NCI-H2171 treated with DMSO at 0.1 percent for 48 hours (cell line): ENCODE measurements around the gene KRT79.
A peak's percentile ranks its signal among the peaks of the same experiment; 100 is the strongest.

Experiments
- DNase-seq: peaks from one replicate; lab custom pipeline; 2025; lab: John Stamatoyannopoulos, UW

KRT79 gene

DNA sequence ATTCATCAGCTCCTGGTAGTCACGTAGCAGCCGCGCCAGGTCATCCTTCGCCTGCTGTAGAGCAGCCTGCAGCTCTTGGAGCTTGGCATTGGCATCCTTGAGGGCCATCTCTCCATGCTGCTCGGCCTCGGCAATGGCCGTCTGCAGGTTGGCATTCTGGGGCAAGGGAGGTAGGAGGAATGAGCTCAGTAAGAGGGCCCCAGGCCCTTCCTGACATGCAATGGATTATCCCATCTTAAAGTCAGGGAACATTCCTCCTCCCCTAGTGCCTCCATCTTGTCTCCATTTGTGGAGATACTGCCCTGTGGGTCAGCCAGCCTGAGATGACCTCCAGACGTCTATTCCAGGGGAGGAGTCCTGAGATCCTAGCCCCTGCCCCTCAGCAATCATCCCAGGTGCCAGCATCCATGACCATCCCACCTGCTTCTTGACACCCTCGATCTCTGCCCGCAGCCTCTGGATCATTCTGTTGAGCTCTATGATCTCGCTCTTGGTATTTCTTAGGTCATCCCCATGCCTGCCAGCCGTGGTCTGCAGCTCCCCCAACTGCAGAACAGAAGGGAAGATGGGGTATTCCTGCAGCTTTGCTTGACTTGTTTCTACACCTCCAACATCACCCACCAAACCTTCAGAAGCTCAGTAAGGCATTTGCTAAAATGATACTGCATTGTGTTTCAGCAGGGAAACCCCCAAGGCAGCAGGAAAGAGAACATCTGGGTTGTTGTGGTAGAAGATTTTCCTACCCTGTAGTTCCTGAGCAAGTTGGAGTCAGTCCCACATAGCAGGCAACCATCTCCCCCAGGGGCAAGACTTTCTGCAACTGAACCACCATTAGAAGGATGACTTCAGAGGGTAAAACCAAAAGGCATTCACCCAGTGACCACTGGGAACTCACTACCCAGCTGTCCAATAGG lies 42.6 kb downstream of the KRT79 start:
- DNase-seq, result no peak

DNA sequence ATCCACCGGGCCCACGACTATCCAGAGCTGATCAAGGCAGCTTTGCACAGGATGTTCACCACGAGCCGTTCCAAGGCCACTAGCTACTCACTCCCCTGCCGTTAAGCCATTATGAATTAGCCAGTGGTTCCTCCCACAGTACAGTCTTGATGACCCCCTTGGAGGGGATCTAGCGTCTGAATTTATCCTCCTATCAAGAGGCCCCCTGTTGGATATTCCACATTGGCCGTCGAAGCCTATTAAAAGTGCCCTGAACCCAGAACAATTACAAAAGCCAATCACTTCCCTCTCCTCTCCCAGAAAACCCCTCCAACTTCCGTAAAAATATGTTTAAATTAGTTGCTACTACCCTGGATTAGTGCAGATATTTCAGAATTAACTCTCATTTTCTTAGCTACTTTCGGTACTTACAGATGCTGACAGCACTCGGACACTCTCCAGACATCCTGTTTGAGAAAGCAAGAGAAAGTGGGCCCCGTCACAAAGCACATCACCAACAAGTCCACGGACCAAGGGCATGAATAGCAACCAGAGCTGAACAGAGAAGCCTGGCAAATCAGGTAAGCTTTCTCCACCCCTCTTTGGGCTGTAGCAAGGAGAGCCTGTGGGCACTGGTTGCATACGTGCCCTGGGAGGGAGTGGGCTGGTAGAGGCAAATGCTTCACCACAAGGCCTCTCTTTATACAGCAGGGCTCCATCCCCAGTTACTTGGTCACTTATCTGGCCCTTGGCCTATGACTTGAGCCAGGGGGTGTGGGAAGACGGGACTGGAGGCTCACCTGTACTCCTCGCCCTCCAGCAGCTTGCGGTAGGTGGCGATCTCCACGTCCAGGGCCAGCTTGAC lies 43.5 kb downstream of the KRT79 start:
- DNase-seq, result no peak

DNA sequence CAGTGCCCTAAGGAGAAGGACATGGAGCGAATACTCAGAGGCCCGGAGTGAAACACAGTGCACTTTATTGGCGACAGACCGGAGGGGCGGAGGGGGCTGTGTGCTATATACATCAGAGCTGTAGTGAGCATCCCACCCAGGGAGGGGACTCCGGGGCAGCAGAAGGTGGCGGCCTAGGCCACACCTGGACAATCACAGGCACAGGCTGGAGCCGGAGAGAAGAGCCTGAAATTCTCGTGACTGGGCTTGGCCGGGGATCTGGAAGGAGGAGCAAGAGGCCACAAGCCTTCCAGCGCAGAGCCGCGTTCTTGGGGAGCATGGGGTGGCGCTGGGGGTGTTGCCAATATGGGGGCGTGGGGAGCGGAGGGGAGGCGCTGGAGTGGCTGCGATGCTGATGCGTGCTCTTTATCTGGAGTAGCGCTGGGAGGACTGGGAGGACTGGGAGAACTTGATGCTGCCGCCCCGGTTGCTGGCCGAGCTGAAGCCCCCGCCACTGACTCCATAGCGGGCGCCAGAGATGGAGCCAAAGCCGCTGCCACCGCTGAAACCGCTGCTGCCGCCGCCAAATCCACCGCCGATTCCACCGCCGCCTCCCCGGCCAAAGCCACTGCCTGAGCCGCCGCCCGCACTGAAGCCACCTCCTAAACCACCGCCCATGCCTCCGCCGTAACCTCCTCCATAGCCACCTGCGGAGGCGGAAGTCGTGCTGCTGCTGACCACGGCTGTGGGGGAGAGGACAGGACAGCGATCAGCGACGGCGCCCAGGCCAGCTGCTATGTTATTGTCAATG lies 44.3 kb downstream of the KRT79 start:
- no peak for DNase-seq

DNA sequence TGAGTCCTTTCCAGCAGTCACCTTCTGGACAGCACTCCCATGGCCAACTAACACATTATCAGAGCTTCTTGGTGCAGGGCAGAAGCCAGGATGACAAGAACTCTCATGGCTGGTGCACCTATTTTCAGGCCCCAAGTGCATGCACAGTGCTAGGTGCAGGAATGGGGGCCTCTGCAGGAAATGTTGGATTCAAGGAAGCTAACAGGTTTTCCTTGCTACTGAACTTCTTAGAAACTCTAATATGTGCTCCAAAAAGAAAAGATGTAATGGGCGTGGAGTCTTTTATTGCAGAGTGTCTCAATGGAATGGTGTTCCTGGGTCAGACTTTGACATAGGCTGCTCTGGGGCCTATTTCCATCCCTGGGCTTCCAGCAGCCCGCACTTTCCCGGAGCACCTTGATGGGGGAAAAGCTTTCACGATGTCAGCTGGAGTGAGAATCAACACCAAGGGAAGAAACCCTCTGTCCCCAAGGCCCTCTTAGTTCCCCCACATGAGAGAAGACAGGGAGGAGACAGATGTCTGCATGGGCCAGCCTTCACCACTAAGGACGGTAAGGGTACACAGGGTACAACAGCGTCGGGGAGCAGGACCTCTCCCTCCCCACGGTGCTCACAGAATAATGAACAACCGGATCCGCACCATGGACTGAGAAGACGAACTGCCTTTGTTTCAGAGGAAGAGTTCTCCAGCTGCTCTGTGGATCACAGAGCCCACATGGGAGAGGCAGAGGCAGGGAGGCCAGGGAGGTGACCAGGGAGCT lies 45.1 kb downstream of the KRT79 start:
- DNase-seq, result no peak

GRCh38 chr12:52788192-52788875 lies 45.8 kb downstream of the KRT79 start:
- no peak for DNase-seq

GRCh38 chr12:52787324-52788191 lies 46.6 kb downstream of the KRT79 start:
- DNase-seq, result no peak

GRCh38 chr12:52784909-52785308 lies 49.2 kb downstream of the KRT79 start:
- no peak for DNase-seq

DNA sequence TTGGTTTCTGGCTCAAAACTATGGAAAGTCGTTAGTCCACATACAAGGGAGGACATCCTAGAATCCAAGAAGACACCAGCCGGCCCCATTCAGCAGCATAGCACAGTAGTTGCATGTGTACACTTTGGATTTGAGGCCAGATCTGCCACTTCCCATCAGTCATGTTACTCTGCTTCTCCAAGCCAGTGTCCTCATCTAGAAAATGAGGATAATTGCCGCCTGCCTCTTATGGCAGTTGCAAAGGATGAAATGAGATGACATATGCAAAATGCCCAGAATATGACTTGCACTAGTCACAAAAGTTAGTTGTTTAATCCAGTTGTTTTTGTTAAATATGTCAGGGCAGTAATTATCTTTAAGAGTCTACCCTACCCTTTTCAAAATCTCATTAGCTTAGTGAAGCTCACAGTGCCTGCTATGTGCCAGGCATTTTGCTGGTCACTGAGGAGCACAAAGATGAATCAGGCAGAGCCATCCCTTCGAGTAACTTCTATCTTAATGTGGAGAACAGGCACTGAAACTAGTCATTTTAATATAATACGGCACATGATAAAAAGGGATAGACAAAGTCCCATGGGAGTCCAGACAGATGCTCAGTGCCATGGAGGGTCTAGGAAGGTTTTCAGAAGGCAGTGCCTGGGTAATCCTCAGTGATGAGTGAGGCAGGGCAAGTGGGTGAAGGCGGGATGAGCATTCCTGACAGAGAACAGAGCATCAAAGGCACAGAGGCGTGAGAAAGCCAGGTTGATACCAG lies 50.4 kb downstream of the KRT79 start:
- DNase-seq, result peak; percentile 17

- DNase-seq, result no peak
These were observed 51.6 kb downstream of the KRT79 start for GRCh38 chr12:52782502-52782901.

- DNase-seq, result no peak
These were observed 52.6 kb downstream of the KRT79 start for GRCh38 chr12:52781399-52782082.

GRCh38 chr12:52779914-52780313 lies 54.2 kb downstream of the KRT79 start:
- DNase-seq, result no peak

GRCh38 chr12:52778833-52779232 lies 55.3 kb downstream of the KRT79 start:
- no peak for DNase-seq

GRCh38 chr12:52777566-52777965 lies 56.5 kb downstream of the KRT79 start:
- DNase-seq, result no peak

- DNase-seq, result peak; percentile 37
These were observed 57.2 kb downstream of the KRT79 start, which contains the start of gene KRT76 for GRCh38 chr12:52776913-52777395. TSS of gene KRT76 (minus strand) at chr12:52777345. CDS start at chr12:52777291, 54 bp downstream.

- DNase-seq, result no peak
These were observed 57.7 kb downstream of the KRT79 start for GRCh38 chr12:52776435-52776834.

GRCh38 chr12:52774629-52775250 lies 59.4 kb downstream of the KRT79 start:
- peak; percentile 10 for DNase-seq

GRCh38 chr12:52772772-52773171 lies 61.3 kb downstream of the KRT79 start:
- no peak for DNase-seq

DNA sequence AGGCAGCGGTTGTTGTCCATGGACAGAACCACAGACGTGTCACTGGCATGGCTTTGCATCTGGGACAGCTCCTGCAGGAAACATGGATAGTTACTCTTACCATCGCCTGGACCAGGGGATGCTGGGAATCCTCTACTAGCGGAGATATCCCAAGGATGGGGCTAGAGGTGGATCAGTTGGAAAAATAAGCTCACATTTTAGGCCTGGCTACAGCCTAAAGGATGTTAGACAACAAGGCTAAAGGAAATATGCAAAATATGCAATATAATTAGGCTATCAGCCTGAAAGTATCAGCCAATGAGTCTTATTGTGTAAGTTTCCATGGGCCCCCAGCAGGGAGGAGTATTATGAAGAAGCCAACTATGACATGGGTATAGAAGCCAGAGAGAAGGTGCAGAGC lies 61.9 kb downstream of the KRT79 start:
- DNase-seq, result no peak
